Measurements from ENCODE around the gene TTC16.

Gene TTC16

DNA sequence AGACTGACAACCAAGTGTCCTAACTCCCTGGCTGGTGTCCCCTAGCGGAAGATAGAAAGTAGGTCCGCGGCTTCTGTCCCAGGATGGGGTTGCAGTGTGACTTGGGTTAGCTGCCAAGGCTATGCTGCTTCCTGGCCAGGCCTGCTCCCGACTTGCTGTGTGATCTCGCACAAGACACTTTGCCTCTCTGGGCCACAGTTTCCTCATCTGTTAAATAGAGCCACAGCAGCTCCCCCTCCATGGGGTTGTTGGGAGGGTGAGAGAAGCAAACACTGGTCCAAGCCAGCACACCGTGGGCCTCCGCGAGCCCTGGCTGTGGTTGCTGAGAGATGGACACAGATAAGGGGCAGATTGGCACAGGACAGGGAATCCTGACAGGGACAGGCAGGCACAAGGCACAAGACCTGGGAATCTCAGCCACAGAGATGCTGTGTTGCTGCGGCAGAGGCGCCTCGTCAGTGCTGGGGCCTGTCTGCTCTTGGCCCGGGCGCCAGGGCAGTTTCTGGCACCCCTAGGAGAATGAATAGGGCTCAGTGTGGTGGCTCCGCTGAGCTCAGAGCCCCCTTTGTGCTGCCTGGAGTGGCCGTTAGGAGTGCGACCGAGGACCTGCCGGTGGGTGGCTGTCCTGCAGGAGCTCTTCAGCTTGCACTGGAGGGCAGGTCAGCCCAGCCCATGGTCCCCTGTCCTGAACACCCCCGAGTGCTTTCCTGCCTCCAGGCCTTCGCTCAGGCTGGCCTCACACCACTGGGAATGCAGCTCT is 64.4 kb downstream of the TTC16 start:
- in situ Hi-C loops (cut with MboI; ENCODE audit: low sequenced_read_pairs), result loop anchor here (5.0 kb wide), 1 partner anchor 43 kb away; the partner anchor contains the start of gene TOR2A

DNA sequence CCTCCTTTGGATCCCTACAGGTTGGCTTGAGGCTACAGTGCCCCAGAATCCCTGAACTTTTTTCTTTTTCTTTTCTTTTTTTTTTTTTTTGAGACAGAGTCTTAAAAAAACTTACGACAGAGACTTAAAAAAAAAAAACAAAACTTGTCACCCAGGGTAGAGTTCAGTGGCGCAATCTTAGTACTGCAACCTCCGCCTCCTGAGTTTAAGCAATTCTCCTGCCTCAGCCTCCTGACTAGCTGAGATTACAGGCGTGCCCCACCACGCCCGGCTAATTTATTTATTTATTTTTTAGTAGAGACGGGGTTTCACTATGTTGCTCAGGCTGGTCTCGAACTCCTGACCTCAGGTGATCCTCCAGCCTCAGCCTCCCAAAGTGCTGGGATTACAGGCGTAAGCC is 65.0 kb downstream of the TTC16 start:
- in situ Hi-C loops (cut with MboI; ENCODE audit: low sequenced_read_pairs), result loop anchor here (5.0 kb wide), 1 partner anchor 44 kb away; the partner anchor contains the start of gene TOR2A
